NCI-H748 (cell line): ENCODE measurements around the gene PPP6R1.

Experiments
- DNase-seq: peaks from one replicate; lab custom pipeline; 2025; ENCODE audit not compliant: unreplicated experiment; lab: John Stamatoyannopoulos, UW

PPP6R1 gene

GRCh38 chr19:55186080-55186479 lies 72.7 kb downstream of the PPP6R1 start:
- DNase-seq: no peak

- DNase-seq: no peak
Observed at GRCh38 chr19:55181740-55182139, 77.1 kb downstream of the PPP6R1 start.
